ENCODE results near the gene RARB. TPM values are rescaled to one million over a fixed set of nuclear protein-coding genes. Genes with fewer than 3 reads are reported as not detected.

RARB gene
- total RNA-seq, 2 donors from 2014 or later = 8.9 TPM

- no peak for DNase-seq (ENCODE audit: low spot score)
- intact Hi-C loops (cut with DNase I) = no loop called here
These were observed 58.9 kb downstream of the RARB start for GRCh38 chr3:25486932-25487331.

DNA sequence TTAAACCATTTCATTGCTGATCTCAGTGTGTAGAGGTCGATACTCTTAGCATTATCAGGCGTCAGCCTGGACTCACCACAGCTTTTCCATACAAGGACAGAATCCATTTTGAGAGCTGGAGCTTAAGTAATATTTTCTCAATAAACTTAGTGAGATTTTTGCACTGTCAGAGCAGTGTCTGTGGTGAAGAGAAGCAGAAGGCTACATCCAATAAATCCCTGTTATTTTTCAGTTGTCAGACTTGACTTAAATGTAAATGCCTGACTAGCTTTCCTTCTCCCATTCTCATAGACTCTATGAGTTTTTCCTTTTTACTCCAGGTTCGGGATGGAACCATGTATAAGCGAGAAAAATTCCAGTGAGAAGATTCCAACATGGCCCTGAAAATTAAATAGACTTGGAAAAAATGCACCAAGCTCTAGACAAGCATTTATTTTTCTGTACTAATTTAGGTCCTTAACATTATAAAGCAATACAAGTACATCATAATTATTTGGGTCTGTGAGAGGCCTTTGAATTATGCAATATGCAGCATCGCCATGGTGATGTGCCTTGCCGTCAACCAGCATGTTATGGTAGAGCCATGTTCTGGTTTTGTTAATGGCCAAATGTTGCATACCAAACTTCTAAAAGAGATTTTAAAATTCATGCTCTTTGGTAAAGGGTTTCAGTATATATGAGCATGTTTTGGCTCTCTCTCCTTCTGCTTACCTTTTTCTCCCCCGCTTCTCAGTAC, 62.0 kb downstream of the RARB start:
- DNase-seq (ENCODE audit: low spot score) = no peak
- intact Hi-C loops (cut with DNase I) = no loop called here

DNA sequence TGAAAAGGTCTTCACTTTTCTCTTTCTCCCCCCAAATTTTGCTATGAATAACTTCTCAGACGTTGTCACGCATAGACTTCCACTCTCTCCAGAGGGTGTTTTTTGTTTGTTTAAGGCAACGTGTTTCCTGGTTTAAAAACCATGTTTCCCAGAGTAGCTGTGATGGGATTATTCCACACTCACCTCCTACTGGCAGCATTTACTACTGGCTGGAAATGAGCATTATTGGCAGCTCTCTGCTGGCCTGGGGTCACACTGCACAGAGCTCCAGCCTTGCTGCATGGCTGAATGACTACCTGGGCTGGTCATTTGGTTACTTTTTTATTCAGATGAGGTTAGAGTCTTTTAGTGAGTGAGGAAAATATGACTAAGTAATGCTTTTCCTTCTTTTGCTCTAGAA, 65.2 kb downstream of the RARB start:
- DNase-seq (ENCODE audit: low spot score) = no peak
- intact Hi-C loops (cut with DNase I) = no loop called here

- intact Hi-C loops (cut with DNase I) = no loop called here
- DNase-seq (ENCODE audit: low spot score) = no peak
These were observed 65.7 kb downstream of the RARB start for GRCh38 chr3:25493786-25494185.

- DNase-seq (ENCODE audit: low spot score) = no peak
- intact Hi-C loops (cut with DNase I) = no loop called here
These were observed 67.2 kb downstream of the RARB start for GRCh38 chr3:25495304-25495703.

DNA sequence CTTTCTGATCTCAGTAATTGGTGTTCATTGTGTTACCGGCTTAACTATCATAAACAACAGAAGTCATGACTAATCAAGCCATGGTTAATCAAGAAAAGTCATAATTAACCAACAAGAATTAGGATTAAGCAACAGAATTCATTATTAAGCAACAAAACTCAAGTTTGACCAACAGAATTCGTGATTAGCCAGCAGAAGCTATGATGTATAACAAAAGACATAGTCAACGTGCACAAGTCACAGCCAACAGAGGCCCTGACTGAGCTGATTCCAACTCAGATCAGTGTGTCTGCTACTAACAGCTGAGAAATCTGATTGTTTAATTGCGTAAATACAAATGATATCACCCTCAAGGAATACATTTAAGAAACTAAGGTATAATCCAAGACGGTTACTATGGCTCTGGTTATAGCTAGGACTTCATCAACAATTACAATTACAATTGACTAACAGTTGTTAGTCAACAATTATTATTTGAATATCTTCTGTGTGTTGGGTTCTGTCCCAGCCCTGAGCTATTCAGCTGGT, 67.7 kb downstream of the RARB start:
- intact Hi-C loops (cut with DNase I) = no loop called here
- no peak for DNase-seq (ENCODE audit: low spot score)

DNA sequence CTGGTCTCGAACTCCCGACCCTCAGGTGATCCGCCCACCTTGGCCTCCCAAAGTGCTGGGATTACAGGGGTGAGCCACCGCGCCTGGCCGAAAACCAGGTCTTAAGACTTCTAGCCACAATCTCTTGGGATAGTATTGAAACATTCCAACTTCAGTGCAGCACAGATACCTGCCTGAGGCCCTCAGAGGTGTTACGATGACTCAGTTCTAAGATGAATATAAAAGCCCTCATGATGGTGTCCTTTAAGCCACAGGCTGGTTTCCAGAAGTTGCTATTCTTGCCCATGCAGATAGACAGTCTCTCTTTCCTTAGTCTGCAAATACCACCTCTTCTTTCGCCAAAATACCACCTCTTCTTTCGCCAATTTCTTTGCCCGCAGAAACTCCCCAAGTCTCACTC, 69.0 kb downstream of the RARB start:
- intact Hi-C loops (cut with DNase I) = no loop called here
- no peak for DNase-seq (ENCODE audit: low spot score)

- no peak for DNase-seq (ENCODE audit: low spot score)
- intact Hi-C loops (cut with DNase I) = no loop called here
These were observed 72.7 kb downstream of the RARB start for GRCh38 chr3:25500706-25501210.

- intact Hi-C loops (cut with DNase I) = no loop called here
- no peak for DNase-seq (ENCODE audit: low spot score)
These were observed 74.2 kb downstream of the RARB start for GRCh38 chr3:25502233-25502632.

DNA sequence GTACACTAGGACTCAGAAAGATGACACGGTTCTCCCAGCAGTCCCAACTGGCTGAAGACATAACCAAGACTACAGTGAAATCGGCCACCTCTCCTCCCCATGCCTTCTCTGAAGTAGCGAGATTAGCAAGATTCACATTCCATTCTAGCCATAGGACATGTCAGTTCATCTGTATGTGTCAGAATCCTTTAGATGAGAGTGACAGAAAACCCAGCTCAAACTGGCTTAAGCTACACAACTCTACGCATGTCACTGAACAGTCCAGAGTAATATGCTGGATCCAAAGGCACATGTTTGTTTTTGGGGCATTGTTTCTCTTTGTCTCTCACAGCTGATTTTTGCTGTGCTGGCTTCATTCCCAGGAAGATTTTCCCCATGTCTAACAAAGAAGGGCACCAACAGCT, 75.8 kb downstream of the RARB start:
- no peak for DNase-seq (ENCODE audit: low spot score)
- intact Hi-C loops (cut with DNase I) = no loop called here

- intact Hi-C loops (cut with DNase I) = no loop called here
- DNase-seq (ENCODE audit: low spot score) = no peak
These were observed 77.5 kb downstream of the RARB start for GRCh38 chr3:25505581-25505980.

GRCh38 chr3:25507811-25508210, 79.7 kb downstream of the RARB start:
- no peak for DNase-seq (ENCODE audit: low spot score)
- intact Hi-C loops (cut with DNase I) = no loop called here

DNA sequence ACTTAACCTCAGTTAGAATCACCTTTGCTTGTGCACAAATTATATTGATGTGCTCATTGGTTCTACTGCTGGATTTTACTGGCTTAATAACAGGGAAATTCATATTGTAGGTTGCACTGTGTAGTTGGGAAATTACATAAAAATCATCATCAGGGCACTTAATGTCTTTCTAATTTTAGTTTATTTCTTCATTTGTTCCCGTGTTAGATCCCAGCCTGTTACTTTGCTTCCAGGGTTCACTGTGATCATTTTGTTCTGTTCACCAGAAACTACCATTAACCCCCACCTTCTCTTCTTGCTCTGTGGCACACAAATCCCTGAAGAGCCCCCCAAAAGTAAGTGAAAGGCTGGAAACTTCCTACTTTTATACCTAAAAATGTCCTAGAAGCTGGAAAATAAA, 80.4 kb downstream of the RARB start:
- intact Hi-C loops (cut with DNase I) = no loop called here
- no peak for DNase-seq (ENCODE audit: low spot score)

DNA sequence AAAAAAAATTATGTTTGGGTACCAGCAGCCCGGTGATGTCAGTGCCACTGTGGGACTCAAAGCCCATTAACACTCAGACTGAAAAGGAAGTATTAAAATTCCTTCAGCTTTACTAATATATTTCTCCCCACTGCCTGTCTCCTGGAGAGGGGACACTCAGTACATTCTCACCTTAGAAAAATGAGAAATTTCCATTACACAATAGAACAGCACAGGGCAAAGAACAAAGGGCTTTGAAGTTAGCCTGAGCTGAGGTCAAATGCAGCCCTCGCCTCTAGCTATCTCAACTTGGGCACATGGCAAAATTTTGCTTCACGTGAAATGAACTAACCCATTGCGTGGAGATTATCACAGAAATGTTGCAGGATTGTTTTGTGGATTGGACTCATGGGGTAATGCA, 80.8 kb downstream of the RARB start:
- intact Hi-C loops (cut with DNase I) = no loop called here
- no peak for DNase-seq (ENCODE audit: low spot score)

DNA sequence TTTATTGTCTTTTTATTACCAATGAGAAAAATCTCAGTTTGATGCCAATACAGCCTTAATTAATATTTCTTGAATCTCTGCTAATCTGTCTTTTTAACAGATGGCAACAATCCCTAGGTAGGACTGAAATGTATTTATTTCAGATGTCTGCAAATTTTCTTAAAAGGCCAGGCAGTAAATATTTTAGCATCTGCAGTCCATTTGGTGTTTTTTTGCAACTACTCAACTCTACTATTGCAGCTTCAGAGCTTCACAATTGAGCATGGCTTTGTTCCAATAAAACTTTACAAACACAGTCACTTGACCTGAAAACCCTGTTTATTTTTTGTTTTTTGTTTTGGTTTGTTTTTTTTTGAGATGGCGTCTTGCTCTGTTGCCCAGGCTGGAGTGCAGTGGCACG, 82.7 kb downstream of the RARB start:
- no peak for DNase-seq (ENCODE audit: low spot score)
- intact Hi-C loops (cut with DNase I) = no loop called here

DNA sequence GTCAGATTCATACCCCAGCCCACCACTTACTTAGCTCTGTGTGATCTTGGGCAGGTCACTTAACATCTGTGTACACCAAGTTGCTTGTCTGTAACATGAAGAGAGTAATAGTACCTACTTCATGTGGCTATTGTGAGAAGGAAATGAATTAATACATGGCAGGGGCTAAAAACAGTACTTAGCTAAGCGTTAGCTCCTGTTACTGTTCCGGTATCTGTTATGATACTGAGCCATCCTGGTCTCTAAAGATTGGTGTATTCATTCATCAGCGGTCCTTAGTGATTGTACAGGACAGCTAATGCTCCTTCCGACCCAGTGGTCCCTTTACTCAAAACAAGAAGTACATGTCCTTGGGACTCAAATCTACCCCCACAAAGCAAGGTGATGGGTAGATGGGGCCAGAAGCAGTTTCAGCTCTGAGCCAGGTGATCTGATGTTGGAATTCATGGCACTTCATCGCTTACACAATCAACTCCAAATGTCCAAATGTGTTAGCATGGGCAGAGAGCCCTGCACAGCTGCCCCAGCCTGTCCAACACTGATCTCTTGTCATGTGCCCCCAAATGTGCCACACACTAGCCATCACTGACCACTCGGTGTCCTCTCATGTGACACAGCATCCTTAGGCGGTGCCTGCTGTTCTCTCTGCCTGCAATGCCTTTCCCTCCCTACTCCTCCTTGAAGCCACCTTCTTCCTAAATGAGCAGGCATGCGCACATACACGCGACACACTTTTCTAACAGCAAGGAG, 84.1 kb downstream of the RARB start:
- no peak for DNase-seq (ENCODE audit: low spot score)
- intact Hi-C loops (cut with DNase I) = no loop called here

DNA sequence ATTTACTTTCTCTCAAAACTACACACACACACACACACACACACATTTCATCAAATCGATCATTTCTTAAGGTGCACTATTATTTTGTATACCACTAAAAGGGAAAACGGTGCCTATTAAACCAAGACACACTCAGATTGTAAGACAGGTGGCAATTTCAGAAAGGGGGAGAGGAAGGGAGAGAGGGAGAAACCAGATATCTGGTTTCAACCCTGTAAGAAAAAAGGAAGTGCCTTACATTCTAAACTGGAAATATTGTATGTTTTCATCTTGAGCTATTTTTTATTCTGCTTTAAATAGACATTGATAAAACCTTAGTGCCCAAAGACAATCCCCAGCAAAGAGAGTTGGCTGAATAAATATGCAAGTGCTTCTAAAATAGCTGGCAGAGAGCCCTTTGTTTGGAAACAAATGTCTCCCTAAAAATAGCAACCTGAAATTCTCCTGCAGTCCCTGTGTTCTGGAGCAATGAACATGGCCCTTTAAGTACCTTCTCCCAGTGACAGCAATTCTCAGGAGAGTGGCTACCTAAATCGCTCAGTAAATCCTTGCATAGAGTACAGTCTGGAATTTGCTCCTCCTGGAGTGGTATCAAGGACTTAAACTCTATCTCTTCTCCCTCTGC, 85.7 kb downstream of the RARB start:
- intact Hi-C loops (cut with DNase I) = no loop called here
- no peak for DNase-seq (ENCODE audit: low spot score)

GRCh38 chr3:25515171-25515570, 87.1 kb downstream of the RARB start:
- DNase-seq (ENCODE audit: low spot score) = no peak
- intact Hi-C loops (cut with DNase I) = no loop called here

- DNase-seq (ENCODE audit: low spot score) = no peak
- intact Hi-C loops (cut with DNase I) = no loop called here
These were observed 93.0 kb downstream of the RARB start for GRCh38 chr3:25520926-25521559.

- intact Hi-C loops (cut with DNase I) = no loop called here
- DNase-seq (ENCODE audit: low spot score) = no peak
These were observed 99.3 kb downstream of the RARB start for GRCh38 chr3:25527336-25527735.

Data from posterior vena cava (tissue), 2 donors.